Ammon's horn (tissue), 1 donor: Measurements from ENCODE around the gene STIL.
"Not testable (repeated sequence)": the region's sequence is repeated elsewhere in the genome, so short reads cannot be mapped to it uniquely, and the experiment has no call there.

ENCODE experiments used
- DNase-seq: peaks from one replicate; pipeline ENCODE4 v3.0.0-alpha.2; 2016; ENCODE audit warnings: low spot score

STIL gene

DNA sequence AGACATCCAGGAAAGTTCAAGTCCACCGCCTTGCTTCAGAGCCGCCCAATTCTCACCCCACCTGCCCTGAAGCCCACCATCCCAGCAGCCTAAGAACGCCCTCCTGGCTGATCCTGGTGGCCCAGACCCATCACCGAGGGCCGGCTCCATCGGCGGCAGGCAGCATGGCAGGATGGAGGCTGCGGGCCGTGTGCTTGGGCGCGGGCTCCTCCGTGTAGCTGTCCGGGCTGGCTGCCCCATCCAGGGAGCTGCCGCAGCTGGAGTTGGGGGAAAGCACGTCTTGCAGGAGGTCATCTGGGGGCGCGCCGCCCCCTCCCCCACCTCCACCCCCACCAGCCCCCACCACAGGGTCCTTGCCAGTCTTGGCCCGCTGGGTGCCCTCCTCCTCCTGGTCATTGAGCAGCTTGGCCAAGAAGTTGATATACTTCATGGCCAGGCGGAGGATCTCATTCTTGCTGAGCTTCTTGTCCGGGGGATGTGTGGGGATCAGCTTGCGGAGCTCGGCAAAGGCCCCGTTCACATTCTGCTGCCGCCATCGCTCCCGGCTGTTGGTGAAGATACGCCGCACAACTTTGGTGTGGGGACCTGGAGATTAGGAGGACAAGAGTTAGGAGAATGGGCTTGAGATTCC is 94.2 kb downstream of the STIL start:
- DNase-seq: no peak

DNA sequence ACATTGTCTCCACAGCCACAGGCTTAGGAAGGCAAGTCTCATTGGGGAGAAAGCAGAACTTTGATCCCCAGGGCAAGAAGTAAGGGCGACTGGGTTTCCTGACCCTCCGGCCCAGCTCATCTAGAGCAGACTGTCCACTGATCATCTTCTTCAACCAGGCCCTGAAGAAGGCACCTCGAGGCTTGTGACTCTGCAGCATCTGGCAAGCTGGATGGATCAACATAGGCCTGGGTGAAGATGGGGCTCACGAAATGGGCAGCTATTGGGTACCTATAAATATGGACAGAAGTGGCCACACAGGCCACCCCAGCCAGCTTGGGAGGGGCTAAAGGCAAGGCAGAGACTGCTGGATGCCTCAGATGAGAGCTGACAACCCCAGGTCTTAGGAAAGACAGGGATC is 94.9 kb downstream of the STIL start:
- DNase-seq: no peak

DNA sequence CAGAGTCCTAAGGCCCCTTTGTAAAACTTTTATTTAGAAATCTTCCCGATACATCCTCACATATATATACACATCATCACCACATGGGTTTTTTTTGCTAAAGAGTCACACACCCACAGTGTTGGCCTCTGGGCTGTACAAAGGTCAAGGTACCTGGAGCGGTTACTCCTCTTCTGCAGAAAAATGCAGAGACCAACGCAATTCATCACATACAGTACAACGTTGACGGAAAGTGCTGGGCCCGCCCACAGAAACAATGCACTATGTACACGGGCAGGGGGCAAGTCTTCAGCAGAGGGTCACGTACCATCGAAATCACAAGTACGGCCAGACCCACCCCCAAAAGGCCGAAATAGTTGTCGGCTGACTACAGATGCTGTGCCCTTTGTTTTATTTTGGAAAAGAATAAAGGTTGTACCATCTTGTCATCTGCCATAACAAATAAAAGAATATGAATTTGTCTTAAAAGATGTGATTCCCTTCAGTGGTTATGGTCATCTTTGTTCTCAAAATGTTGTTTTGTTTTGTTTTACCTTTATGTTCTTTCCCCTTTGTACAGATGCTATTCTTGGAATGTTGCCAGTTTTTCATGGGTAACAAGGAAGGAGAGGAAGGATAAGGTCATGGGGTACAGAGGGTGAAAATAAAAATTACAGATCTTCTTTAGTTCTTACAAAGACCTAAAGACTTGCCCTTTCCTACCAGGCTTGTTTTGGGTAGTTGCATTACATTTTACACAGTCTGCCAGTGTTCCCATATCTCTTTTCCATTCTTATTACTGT is 97.5 kb downstream of the STIL start:
- DNase-seq: no peak

DNA sequence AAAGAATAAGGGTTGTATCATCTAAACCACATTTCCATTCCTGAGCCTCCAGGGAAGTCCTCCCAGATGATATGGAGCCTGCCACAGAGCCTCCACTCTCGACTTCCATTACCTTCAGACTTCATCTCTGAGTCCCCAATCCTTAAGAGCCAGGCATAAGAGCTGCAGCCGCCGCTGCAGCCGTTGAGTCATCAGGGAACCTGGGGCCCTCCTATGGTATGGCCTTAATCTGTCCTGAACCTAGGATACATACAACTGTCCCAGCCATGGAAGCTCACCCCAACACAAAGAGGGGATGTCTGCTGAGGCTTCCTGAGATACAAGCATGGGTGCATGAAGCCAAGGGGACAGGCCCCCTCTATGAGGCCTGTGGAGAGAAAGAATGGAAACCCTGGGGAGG is 98.2 kb downstream of the STIL start:
- DNase-seq: no peak

DNA sequence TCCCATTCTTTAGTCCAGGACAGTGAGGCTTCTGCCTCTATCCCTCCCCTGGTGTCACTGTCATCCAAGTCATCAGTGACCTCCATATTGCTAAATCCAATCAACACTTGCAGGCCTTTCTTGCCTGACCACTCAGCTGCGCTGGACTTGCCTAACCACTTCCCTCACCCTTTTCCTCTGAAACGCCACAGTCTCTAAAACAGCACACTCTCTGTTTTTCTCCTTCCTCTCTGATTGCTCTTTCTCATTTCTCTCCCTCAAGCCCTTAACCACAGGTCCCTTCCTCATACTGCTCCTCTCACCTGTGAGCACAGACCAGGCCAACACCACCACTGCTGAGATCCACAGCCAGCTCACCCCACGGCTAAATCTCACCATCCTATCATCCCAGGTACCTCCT is 99.4 kb downstream of the STIL start:
- no peak for DNase-seq

DNA sequence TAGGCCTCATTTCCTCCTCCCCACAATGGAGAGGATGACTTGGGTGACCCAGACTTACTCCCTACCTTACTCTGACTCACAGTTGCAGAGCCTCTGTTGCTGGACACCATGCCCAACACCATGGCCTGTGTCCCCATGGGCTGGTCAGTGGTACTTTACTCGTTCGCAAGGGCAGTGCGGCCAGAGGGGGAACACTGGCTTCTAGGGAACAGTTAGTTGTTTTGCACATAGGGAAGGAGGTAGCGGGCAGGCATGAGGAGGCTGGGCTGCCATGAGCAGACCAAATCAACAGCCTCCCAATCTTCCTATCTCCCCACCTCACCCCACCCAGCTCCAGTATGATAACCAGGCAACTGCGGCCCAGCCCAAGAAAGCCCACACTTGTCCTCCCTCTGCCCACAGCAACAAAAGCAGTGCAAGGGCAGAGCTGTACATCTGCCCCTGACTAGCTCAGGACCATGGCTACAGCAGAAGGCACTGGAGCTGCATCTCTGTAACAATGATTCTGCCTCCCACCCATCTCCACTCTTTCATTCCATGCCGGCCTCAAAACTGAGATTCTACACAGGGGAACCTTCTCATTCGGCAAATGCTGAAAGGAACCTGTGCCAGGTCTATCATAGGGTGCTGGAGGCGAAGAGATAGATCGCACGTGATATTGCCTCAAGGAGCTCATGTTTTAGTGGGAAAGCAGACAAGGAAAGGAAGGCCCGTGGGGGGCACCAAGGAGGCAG is 100.5 kb downstream of the STIL start:
- DNase-seq: no peak

DNA sequence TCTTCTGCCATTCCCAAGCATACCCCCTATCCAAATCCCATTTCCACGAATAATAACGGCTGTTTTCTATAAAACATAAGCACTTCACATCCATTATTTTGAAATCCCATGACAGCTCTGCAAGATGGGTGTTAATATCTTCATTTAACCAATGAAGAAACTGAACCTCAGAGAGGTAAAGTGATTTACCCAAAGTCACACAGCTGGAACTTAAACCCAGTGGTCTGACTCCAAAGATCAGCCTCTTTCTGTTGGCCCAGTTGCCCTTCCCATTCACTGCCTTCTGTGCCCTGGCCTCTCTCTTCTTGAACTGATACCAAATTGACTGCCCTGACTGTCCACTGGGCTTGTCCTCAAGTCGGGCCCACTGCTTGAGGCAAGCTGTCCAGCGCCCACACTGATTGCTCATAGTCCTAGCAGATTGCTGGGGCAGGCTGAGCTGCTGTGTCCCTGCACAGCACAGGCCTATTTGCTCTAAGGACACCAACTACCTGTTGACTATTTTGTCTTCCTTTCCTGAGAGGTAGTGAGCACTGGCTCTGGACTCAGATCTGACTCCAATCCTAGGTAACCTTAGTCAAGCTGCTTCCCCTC is 101.2 kb downstream of the STIL start:
- no peak for DNase-seq

DNA sequence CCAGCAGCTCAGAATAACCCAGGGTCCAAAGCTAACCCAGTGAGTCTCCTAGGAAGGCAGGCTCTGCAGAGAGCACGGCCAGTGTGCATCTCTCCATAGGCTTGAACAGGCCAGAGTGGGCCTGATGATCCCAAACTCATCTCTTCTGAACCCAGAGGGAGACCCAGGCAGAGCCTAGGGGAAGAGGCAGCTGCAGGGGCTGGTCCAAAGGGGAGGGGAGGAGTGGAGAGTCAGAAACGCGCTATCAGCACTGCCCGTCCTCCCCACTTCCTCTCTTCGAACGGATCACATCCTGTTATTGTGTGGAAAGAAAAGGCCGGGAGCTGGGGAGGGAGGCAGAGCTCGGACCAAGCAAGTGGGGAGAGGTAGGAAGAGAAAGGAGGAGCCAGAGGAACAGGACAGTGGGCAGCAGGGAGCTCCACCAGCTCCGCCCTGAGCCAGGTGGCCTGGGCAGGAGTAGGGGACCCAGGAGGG is 102.1 kb downstream of the STIL start:
- DNase-seq: peak; percentile 73

DNA sequence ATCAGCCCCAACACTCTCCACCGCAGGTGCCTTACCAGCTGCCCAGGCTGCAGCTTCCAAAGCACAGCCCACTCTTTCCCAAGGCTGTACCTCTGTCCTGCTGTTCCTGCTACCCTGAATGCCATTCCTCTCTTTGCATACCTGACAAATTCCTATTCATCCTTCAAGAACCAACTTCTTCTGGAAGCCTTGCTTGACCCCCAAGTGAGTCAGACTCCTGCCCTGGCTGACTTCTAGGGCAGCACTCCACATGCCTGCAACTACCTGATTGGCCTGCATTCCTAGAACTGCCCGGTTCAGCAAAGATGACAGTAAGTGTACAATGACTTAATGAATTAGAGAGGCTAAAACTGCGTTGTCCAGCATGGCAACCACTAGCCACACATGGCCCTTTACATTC is 103.3 kb downstream of the STIL start:
- DNase-seq: no peak

DNA sequence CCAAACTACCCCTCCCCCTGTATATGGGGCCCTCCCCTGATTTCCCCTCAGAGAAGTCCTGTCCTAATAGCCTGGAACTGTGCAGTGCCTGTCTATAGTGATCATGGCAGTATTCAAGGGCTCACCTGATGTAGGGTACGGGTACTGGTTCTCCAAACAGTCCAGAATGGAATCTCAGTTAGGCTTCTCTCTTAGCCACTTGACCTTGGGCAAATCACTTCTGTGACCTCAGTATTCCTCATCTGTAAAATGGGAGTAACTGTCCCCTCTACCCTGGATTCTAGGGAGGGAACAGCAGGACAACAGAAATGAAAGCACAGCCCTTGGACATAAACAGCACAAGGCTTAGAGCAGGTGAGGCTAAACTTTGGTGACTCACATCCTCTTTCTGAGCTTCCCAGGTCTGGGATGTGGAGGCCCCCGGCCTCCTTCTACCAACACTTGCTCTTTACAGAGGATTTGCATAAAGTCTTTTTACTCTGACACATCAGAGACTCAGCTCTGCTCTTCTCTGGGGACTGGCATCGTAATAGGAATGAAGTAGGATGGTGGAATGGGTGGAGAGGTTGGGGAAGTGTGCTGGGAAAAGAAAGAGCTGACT is 104.1 kb downstream of the STIL start:
- DNase-seq: no peak

DNA sequence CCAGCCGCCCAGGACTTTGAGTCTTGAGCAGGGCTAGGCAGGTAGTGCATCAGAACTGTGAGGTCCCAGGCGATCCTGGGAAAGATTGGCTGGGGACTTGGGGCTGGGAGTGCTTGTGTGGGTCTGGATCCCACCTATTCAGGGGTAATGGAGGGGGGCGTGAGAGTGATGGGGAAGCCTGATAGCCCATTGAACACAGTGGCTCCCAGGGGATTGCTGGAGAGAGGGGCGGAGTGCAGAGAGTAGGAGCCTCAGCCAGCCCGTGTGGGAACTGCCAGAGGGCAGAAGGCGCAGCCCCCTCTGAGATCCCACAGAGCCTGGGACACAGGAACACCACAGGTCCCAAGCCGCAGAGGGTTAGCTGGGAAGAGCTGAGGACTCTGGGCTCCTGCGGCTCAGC is 104.9 kb downstream of the STIL start:
- DNase-seq: no peak

DNA sequence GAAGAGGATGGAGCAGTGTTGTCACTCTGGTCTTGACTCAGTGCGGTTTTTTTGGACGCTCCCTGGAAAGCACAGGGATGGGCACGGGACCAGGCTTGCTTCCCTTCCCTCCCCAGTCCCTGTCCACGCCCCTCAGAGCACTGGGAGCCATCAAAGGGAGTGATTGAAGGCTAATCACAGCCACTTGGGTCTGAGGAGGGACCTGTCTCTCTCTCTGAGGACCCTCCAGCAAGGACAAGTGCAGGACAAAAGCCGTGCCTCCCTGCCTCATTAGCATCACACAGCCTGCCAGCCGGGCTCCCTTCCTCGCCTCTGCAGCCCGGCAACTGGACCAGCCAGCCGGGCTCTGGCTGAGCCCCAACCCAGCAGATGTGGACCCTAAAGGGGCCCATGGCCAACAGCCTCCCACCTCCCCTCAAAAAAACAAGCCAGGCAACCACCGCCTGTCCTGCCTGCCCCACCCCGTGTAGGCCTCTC is 105.5 kb downstream of the STIL start:
- DNase-seq: no peak

DNA sequence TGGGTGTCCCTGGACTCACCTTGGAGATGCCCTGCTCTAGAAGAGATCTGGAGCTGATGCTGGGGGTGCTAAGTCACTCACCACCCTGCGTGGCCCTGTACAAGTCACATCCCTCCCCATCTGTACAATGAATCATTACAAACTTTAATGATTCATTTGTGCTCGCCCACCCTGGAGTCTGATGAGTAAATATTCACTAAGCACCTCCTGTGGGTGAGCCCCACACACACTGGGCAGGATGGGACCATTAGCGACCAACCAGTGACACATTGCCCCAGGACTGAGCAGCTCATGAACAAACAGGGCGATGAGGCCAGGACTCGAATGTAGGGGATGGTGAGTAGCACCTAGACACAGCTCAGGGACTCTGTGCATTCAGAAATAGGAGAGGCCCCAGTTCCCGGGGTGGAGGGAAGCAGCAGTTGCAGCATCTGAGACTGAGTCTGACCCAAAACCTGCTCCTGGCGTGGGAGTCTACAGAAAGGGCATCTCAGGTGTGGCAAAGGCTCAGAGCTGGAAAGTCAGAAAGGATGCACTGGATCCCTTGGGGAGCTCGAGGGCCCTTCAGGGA is 106.1 kb downstream of the STIL start:
- no peak for DNase-seq

DNA sequence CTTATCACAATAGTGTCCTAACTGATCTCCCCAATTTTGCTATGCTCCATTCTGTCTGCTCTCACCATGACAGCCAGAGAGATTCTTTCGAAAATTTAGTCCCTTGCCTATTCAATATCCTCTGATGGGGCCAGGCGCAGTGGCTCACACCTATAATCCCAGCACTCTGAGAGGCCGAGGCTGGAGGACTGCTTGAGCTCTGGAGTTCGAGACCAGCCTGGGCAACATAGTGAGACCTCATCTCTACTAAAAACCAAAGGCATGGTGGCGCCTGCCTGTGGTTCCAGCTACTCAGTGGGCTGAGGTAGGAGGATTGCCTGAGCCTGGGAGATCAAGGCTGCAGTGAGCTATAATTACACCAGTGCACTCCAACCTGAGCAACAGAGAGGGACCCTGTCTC is 108.0 kb downstream of the STIL start:
- no peak for DNase-seq

DNA sequence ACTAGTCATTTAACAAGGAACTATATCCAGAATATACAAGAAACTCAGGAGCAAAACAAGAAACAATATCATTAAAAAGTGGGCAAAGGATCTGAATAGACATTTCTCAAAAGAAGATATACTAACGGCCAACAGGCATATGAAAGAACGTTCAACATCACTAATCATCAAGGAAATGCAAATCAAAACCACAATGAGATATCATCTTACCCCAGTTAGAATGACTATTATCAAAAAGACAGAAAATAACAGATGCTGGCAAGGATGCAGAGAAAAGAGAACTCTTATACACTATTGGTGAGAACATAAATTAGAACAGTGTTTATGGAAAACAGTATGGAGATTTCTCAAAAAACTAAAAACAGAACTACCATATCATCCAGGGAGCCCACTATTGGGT is 110.4 kb downstream of the STIL start:
- not testable (repeated sequence) for DNase-seq

DNA sequence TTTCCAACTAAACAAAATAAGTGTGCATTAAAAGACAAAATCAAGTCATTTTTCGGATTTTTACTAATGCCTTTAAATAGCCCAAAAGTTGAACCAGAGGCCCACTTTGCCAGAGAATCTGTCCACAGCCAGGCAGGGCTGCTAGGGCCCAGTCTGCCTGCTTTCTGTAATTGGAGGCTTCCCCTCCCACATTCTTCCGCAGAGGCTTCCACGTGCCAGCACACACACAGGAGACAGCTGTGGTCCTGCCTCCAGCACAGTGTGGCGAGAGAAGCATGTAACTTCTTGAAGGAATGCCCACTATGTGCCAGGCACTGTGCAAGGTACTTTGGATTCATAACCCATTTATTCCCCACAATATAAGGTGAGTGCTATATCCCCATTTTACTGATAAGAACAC is 112.8 kb downstream of the STIL start:
- no peak for DNase-seq
